GM18511 (cell line): ENCODE results near the gene BOLA3.
"Not testable (repeated sequence)": the region's sequence is repeated elsewhere in the genome, so short reads cannot be mapped to it uniquely, and the experiment has no call there.

ENCODE experiments used
- ATAC-seq: cut with Tn5 transposase; IDR thresholded peaks from one replicate; pipeline ENCODE4 v1.9.1; 2021; ENCODE audit warnings: mild to moderate bottlenecking, moderate library complexity; ENCODE audit not compliant: unreplicated experiment

The BOLA3 gene, protein sequence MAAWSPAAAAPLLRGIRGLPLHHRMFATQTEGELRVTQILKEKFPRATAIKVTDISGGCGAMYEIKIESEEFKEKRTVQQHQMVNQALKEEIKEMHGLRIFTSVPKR

DNA sequence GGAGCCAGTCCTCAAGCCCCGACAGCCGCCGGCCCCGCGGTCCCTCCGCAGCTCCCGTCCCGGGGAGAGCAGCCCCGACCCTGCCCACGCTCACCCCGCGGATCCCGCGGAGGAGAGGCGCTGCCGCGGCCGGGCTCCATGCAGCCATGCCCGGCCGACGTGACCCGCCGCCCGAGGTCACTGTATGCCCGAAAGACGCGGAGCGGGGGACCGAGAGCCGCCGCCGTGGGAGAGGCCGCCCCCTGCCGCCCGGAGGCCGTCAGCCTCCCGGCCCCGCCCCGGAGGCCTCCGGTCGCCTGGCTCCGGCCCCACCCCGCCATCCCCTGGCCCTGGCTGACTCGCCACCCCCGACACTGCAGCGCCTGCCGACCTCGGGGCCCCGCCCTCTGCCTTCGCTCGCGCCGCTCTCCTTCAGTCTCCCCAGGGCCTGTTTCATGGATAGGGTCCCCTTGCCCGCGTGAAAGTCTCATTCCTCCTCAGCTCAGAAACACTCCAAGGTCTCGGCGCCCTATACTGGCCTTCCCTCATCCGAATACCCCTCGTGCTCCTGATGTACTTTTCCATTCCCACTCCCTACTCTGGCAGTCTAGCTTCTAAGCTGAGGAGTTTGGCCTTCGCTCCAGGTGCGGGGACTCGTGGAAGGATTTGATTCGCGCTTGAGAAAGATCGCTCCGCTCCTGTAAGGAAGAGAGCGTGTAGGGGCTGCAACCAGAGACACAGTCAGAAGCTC, at the start of gene BOLA3:
Gene BOLA3 (minus strand): TSS at position 186 of the 730 bp plus-strand sequence. CDS start 38 bp downstream, at position 148.
- peak; percentile 92 for ATAC-seq

DNA sequence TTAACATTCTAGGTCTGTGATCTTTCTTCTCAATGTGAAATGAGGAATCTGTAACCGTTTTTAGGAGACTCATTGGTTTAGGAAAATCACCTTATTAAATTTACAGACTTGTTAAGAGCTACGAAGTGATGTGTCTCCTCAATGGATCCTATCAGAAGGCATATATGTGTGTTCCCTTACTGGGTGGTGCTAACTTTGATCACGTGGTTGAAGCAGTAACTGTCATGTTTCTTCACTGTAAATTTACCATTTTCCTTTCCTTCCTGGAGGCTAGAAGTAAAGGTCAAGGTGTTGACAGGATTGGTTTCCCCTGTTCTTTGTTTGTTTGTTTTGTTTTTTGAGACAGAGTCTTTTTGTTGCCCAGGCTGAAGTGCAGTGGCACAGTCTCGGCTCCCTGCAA, 49.3 kb upstream of the BOLA3 start:
- no peak for ATAC-seq

DNA sequence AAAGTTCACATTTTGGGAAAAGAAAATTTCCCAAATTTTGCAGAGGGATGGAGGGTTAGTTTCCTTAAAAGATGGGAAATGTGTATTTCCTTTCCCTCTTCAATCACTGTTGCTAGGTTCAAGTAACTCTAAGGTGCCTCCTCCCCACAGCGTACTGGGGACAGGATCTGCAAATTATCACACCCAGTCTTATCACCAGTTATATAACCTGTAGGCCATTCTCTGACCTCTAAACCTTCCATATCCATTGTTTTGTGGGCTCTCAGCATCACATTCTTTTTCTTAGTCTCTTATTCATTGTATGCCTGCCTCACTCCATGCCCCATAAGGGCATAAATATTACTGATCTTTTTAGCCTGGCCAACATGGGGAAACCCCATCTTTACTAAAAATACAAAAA, 47.1 kb upstream of the BOLA3 start:
- no peak for ATAC-seq

DNA sequence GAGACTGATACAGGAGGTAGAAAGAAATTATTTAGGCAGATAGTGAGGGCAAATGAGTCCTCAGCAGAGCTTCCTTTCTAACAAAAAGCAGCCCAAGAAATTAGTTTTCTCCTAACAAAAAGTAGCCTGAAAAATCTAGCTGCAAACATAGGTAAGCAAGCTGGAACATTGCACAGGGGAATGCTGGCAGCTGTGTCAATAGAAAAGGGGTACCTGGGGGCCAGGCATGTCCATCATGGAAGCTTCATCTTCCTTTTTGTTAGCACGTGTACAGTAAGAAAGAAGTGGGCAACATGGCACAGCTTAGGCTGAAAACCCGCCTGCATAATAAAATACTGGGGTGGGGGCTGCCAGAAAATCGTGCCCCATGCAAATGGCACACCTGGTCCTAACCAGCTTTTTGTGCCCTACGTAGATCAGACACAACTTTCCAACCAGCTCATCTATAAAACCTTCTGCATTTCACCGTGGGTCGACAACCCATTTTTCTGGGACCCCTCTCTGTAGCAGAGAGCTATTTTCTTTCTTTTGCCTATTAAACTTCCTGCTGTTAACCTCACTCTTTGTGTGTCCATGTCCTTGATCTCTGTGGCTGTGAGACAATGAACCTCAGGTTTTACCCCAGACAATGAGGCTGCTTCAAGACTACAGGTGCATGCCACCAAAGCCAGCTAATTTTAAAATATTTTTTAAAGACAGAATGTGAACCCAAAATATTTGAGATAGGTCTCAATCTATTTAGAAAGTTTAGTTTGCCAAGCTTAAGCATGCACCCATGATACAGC, 44.1 kb upstream of the BOLA3 start:
- no peak for ATAC-seq

DNA sequence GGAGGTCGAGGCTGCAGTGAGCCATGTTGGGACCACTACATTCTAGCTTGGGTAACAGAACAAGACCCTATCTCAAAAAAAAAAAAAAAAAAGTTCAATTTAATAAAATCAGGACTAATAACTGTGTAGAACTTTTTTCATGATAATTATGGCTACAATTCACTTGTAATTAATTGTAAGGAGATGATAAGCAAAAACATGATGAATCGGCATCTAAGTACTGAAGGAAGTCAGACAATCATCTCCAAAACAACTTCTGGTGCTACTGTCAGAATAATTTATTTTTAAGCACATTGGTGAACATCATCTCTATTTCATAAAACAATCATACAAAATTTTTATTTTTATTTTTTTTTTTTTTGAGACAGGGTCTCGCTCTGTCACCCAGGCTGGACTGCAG, 41.0 kb upstream of the BOLA3 start:
- no peak for ATAC-seq

DNA sequence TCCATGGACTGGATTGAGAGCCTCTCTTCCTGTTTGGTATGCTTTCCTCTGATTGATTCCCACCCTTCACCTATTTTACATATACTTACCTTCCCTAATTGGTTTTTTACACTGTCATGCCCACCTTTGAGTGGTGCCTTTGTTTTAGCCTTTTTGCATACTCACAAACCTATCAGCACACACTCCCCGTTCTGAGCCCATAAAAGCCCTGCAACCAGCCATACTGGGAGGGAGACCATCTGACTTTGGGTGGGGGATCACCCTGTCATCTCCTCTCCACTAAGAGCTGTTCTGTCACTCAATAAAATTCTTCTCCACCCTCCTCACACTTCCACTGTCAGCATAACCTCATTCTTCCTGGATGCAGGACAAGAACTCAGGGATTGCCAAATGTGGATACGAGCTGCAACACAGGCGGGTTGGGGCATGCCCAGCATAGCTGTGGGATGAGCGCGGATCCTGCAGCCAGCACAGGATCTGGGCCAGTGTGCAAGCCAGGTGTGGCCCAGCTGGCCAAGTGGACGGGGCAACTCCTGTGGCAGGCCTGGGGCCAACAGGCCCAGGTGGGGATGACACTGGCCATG, 40.4 kb upstream of the BOLA3 start:
- no peak for ATAC-seq

DNA sequence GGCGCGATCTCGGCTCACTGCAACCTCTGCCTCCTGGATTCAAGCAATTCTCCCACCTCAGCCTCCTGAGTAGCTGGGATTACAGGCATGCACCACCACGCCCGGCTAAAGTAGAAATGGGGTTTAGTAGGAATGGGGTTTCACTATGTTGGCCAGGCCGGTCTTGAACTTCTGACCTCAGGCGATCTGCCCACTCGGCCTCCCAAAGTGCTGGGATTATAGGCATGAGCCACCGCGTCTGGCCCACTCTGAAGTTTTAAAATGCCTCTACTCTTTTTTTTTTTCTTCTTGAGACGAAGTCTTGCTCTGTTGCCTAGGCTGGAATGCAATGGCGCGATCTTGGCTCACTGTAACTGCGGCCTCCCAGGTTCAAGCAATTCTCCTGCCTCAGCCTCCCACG, 39.0 kb upstream of the BOLA3 start:
- not testable (repeated sequence) for ATAC-seq

DNA sequence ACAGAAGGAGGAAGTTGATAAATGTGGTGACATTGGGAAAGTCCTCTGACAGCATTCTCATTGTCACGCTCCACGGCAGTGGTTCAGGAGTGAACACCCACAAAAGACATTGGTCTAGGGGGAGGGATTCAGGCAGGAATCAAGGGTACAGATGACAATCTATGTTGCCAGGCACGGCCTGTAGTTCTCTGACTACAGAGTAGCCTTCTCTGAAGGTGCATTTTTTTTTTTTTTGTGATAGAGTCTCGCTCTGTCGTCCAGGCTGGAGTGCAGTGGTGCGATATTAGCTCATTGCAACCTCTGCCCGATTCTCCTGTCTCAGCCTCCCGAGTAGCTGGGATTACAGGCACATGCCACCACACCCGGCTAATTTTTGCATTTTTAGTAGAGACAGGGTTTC, 38.3 kb upstream of the BOLA3 start:
- peak; percentile 63 for ATAC-seq

DNA sequence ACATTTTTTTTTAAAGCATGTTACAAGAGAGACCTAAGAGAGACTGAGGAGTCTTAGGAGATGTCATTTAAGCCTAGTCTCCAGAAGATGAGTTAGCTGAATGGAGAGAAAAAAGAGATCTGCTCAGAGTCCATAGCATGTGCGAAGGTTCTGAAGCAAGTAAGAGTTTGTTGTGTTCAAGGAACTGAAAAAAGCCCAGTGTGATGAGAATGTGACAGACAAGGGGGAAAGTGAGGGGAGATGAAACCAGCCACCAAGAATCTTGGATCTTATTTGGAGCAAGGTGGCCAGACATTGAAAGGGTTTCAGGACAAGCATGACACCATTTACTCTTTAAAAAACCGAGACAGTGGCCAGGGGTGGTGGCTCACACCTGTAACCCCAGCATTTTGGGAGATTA, 36.2 kb upstream of the BOLA3 start:
- ATAC-seq = no peak

DNA sequence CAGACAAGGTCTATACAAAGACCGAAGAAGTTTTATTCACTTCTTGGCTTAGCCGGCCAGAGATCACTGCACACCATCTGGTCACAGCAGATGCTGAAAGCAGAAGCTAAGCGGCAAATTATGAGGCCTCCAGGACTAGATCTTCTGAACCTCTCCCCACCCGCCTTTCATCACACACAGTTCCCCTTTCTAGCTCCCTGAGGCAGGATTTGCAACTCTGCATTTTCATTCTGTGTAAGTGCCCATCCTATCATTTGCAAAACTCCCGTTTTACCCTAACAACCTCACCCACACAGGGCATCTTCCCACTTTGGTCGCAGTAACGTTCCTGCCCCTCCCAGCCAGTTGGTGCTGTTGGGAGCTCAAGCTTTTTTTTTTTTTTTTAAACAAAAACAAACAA, 34.0 kb upstream of the BOLA3 start:
- peak; percentile 38 for ATAC-seq

DNA sequence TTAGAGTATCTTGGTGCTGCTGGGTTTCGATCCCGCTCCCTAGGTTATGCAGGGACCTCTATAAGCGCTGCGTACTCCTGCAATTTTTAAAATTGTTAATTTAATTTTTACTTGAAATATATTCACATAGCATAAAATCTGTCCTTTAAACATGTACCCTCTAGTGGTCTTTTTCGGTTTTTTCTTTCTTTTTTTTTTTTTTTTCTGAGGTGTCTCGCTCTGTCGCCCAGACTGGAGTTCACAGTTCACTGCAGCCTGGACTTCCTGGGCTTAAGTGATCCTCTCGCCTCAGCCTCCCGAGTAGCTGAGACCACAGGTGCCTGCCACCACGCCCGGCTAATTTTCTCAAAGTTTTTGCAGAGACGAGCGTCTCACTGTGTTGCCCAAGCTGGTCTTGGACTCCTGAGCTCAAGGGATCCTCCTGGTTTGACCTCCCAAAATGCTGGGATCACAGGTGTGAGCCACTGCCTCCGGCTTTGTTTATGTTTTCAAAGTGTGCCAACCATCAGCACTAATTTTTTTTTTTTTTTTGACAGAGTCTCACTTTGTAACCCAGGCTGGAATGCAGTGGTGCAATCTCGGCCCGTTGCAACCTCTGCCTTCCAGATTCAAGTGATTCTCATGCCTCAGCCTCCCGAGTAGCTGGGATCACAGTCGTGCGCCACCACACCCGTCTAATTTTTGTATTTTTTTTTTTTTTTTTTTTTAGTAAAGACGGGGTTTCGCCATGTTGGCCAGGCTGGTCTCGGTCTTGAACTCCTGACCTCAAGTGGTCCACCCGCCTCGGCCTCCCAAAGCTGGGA, 31.6 kb upstream of the BOLA3 start:
- peak; percentile 18 for ATAC-seq

DNA sequence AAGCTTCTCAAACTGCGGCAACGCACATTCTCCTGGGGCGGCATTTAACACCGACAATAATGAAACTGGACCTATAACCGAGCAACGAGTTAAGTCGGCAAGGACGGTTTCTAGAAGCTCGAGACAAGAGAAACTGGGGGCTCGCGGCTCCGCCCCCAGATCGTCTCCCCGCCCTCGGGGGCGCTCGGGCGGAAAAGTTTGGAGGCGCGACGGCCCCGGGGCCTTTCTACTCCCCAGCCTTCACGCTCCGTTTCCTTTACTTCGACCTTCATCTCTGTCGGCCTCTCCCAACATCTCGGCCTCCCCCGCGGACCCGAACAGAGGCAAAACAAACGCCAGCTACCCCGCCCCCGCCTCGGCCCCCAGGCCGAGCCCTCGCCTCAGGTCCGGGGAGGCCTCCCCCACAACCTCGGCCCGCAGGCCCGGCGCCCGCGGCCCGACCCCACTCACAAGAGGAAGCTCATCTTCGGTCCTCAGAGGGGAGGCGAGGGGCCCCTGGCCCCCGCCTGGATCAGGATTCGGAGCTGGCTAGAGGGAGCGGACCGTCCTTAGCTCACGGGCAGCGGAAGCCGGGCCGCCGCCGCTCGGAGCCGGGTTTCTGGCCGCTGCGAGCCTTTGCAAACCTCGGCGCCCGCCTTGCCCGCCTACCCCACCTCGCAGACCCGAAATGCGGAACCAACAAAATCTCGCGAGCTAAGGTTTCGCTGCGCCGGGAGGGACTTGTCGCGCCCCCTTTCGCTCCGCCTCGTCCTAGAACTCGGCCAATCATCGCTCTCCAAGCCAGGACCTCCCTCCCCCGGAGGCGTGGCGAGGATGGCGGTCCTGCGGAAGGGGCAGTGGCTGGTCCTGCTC, 30.7 kb upstream of the BOLA3 start, which contains the start of gene MOB1A:
Gene MOB1A (minus strand): TSS at position 669 of the 852 bp plus-strand sequence. CDS start 205 bp downstream, at position 464.
- ATAC-seq = peak; percentile 84

DNA sequence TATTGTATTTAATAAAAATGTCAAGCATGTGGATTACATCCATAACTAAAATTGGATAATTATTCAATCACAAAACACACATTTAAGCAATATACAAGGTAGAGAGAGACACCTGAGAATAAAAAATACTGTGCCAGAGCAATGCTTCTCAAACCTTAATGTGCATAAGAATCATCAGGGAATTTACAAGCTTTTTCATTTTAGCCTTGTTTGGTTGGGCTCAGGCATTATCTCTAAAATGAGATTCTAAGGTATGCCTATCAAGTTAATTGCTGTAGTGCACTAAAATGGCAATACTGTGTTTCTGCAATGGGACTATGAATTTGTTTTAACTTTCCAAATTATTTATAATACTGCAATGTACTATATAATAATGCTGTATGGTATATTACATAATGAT, 30.0 kb upstream of the BOLA3 start:
- ATAC-seq = no peak

DNA sequence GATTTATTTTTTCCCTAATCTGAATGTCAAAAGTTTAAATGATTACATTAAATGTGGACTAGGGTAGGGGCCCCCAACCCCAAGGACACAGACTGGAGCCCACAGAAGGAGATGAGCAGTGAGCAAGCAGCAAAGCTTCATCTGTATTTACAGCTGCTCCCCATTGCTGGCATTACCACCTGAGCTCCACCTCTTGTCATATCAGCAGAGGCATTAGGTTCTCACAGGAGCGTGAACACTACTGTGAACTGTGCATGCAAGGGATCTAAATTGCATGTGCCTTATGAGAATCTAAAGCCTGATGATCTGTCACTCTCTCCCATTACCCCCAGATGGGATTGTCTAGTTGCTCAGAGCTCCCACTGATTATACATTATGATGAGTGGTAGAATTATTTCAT, 27.2 kb upstream of the BOLA3 start:
- ATAC-seq = no peak

DNA sequence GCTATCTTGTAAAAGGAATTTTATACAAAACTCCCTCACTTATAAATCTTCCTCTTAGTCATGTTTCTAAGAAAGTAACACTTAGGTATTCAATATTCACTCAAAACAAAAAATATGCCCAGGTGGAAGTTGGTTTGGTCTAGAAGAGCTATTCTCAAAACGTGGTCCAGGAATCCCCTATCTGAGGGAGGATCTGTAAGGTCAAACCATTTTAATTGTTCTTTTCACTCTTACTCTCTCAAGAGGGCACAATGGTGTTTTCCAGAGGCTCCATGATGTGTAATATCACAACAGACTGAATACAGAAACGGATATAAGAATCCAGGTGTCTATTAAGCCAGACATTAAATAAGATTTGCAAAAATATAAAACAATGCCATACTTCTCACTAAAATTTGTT, 21.0 kb upstream of the BOLA3 start:
- no peak for ATAC-seq

DNA sequence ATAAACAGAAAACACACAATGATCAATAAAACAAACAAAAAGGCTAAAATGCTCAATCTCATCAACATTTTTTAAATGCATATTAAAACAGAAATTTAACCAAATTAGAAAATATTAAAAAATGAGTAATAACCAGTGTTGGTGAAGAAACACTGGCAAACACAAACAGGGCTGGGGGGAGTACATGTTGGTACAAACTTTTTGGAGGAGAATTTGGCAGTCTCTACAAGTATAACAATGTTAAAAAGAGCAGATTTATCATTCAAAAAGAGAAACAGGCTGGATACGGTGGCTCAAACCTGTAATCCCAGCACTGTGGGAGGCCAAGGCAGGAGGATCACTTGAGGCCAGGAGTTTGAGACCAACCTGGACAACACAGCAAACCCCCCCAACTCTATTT, 17.0 kb upstream of the BOLA3 start:
- no peak for ATAC-seq

DNA sequence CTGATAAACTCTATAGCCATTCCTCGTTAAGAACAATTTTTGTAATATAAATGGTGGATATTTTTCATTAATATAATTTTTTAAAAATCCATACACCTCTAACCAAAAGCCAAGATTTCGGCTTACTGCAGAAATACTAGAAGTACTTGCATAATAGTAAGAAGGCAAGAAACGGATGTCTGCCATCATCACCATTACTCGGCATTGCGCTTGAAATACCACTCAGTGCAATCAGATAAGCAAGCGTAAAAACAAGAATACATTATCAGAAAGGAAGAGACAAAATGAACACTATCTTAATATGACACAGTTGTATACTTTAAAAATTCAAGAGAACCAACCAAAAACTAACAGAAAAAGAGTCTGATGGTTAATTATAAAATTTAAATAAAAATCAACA, 15.2 kb upstream of the BOLA3 start:
- no peak for ATAC-seq

DNA sequence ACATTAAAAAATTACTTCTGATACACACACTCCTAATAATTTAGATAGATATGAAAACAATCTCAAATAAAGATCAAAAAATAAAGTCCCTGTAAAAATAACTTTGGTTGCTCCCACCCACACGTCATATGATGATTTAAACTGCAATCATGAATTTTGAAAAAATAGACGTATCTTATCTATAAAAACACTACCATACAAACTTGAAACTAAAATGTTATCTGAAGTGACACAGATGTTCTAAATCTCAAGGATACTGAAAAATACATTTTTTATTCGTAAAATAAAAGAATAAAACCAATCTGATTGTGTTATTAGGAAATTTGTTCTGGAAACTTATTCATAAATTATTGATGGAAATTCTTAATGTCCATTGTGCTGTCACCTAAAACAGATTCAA, 8.1 kb upstream of the BOLA3 start:
- no peak for ATAC-seq

DNA sequence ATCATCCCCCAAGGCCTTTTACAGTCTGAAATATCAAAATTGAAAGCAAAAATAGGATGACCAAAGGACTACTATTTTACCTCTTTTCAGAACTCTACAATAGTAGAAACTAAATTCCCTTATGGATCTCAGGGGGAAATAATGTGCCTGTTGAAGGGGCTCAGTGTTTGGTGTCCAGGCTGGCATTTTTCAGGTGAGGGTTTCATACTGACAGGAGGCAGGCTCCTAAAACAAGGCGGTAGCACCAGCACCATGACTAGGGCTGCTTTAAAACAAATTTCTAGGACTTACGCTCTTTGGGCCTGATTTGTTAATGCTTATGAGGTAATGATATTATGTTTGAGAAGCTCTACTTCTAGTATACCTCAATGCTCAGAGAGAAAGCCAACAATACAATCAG, 5.2 kb upstream of the BOLA3 start:
- ATAC-seq = no peak
